H1 (cell line): ENCODE data around the gene GALNT13. TPM values are rescaled to one million over a fixed set of nuclear protein-coding genes. Genes with fewer than 3 reads are reported as not detected.

Experiments
- CTCF ChIA-PET: fragments of 300-600 bp; sonication (Branson Sonifier 250); formaldehyde crosslinking; loops from one replicate; lab custom pipeline; 2021; ENCODE audit not compliant: partially characterized antibody; lab: Charles Lee
- POLR2A ChIA-PET: fragments of 300-600 bp; sonication (Branson Sonifier 250); formaldehyde crosslinking; loops from one replicate; lab custom pipeline; 2021; ENCODE audit warnings: inconsistent platforms; ENCODE audit not compliant: partially characterized antibody; lab: Charles Lee
- DNase-seq, 2 experiments: peaks; one replicate each; pipeline versions ENCODE4 v3.0.0 to v3.0.0-alpha.2; 2010 to 2022; ENCODE audit warnings: low spot score in 2 of 2, low read depth in 1 of 2, mixed read lengths in 1 of 2
- FAIRE-seq: peaks from 2 replicates; lab custom pipeline; 2011; peaks lifted over from hg19 to GRCh38; lab: Jason Lieb, UNC
- H2AFZ ChIP-seq: 2 replicates; pipeline ENCODE4 v1.8.1; 2012; ENCODE audit warnings: low read length, inconsistent platforms
- H2AK5ac ChIP-seq: 2 replicates; pipeline ENCODE4 v1.6.1; 2013; ENCODE audit warnings: low read depth, low read length
- H2BK120ac ChIP-seq: replicated peaks from 2 replicates; pipeline ENCODE3; 2013; ENCODE audit warnings: low read depth, low read length, inconsistent platforms
- H2BK12ac ChIP-seq: 2 replicates; pipeline ENCODE4 v1.6.1; 2013; ENCODE audit warnings: low read depth, low read length
- H2BK15ac ChIP-seq: 2 replicates; pipeline ENCODE4 v1.6.1; 2013; ENCODE audit warnings: low read length
- H2BK20ac ChIP-seq: 2 replicates; pipeline ENCODE4 v1.6.1; 2013; ENCODE audit warnings: low read length
- H2BK5ac ChIP-seq: 2 replicates; pipeline ENCODE4 v1.6.1; 2013; ENCODE audit warnings: low read depth, low read length
- H3K14ac ChIP-seq: 2 replicates; pipeline ENCODE4 v1.6.1; 2013; ENCODE audit warnings: inconsistent platforms; ENCODE audit not compliant: insufficient read length
- H3K18ac ChIP-seq: 2 replicates; pipeline ENCODE4 v1.6.1; 2013; ENCODE audit warnings: low read length; ENCODE audit errors: extremely low read depth
- H3K23ac ChIP-seq: 2 replicates; pipeline ENCODE4 v1.6.1; 2013; ENCODE audit warnings: inconsistent platforms; ENCODE audit not compliant: insufficient read length
- H3K23me2 ChIP-seq: 2 replicates; pipeline ENCODE4 v1.6.1; 2013; ENCODE audit warnings: low read depth, low read length
- H3K27ac ChIP-seq: 2 replicates; pipeline ENCODE4 v1.6.1; 2011; ENCODE audit warnings: low read depth, low read length, inconsistent platforms
- H3K27me3 ChIP-seq, 4 experiments: replicated peaks in 1 of 4; 1 replicate in 1 of 4; 2 replicates in 3 of 4; pipeline versions ENCODE4 v1.6.1 to v1.8.1; 2011 to 2013; ENCODE audit warnings: low read length in 3 of 4, mild to moderate bottlenecking in 3 of 4, inconsistent platforms in 2 of 4, mixed read lengths in 2 of 4, moderate library complexity in 1 of 4; ENCODE audit not compliant: control insufficient read depth in 3 of 4, insufficient read depth in 3 of 4; ENCODE audit errors: extremely low read depth in 1 of 4
- H3K36me3 ChIP-seq, 4 experiments: 2 replicates each; pipeline versions ENCODE4 v1.6.1 to v1.8.1; 2011 to 2013; ENCODE audit warnings: mild to moderate bottlenecking in 4 of 4, low read length in 3 of 4, moderate library complexity in 2 of 4, control low read depth in 1 of 4, inconsistent platforms in 1 of 4; ENCODE audit not compliant: insufficient read depth in 4 of 4, control insufficient read depth in 2 of 4
- H3K4ac ChIP-seq: replicated peaks from 2 replicates; pipeline ENCODE3; 2013; ENCODE audit warnings: low read length, low read depth, mixed read lengths, inconsistent platforms; ENCODE audit not compliant: insufficient read length
- H3K4me1 ChIP-seq, 4 experiments: replicated peaks in 1 of 4; 1 replicate in 1 of 4; 2 replicates in 3 of 4; pipeline versions ENCODE4 v1.6.1 to v1.8.1; 2011 to 2013; ENCODE audit warnings: low read length in 3 of 4, inconsistent platforms in 2 of 4, mixed read lengths in 1 of 4; ENCODE audit not compliant: insufficient read depth in 4 of 4, control insufficient read depth in 3 of 4
- H3K4me2 ChIP-seq, 2 experiments: 2 replicates each; pipeline versions ENCODE4 v1.6.1 to v1.8.1; 2011 to 2013; ENCODE audit warnings: low read depth in 2 of 2, low read length in 2 of 2, control low read depth in 1 of 2, inconsistent platforms in 1 of 2, mild to moderate bottlenecking in 1 of 2; ENCODE audit not compliant: insufficient read depth in 1 of 2
- H3K4me3 ChIP-seq, 4 experiments: fragments of 200-600, 300-600 bp in 1 of 4; sonication (generic), shearing (Covaris generic), sonication (Bioruptor Twin) in 1 of 4; 2 replicates each; pipeline versions ENCODE4 v1.5.1 to v1.8.1; 2011 to 2016; ENCODE audit warnings: low read length in 4 of 4, low read depth in 3 of 4, control low read depth in 2 of 4, inconsistent platforms in 2 of 4, mild to moderate bottlenecking in 2 of 4, mixed read lengths in 1 of 4, moderate library complexity in 1 of 4; ENCODE audit not compliant: insufficient read depth in 2 of 4; ENCODE audit errors: extremely low read depth in 1 of 4
- H3K56ac ChIP-seq: replicated peaks from 2 replicates; pipeline ENCODE3; 2013; ENCODE audit warnings: low read depth, mild to moderate bottlenecking, mixed read lengths, low read length, inconsistent platforms; ENCODE audit not compliant: insufficient read length
- H3K79me1 ChIP-seq: 2 replicates; pipeline ENCODE4 v1.6.1; 2013; ENCODE audit warnings: low read depth, low read length, control low read depth
- H3K79me2 ChIP-seq, 2 experiments: 2 replicates each; pipeline versions ENCODE4 v1.6.1 to v1.8.1; 2012 to 2013; ENCODE audit warnings: low read length in 2 of 2, mild to moderate bottlenecking in 2 of 2, inconsistent platforms in 1 of 2; ENCODE audit not compliant: insufficient read depth in 2 of 2, control insufficient read depth in 1 of 2
- H3K9ac ChIP-seq, 4 experiments: replicated peaks in 1 of 4; 1 replicate in 1 of 4; 2 replicates in 3 of 4; pipeline versions ENCODE4 v1.6.1 to v1.8.1; 2011 to 2013; ENCODE audit warnings: low read depth in 3 of 4, low read length in 3 of 4, control low read depth in 2 of 4, mild to moderate bottlenecking in 2 of 4, moderate library complexity in 2 of 4, inconsistent platforms in 1 of 4; ENCODE audit errors: extremely low read depth in 1 of 4
- H3K9me3 ChIP-seq, 2 experiments: 2 replicates each; pipeline versions ENCODE4 v1.6.1 to v1.8.1; 2012 to 2013; ENCODE audit warnings: mild to moderate bottlenecking in 2 of 2, moderate library complexity in 2 of 2, control low read depth in 1 of 2, inconsistent platforms in 1 of 2, low read depth in 1 of 2, low read length in 1 of 2, mixed read lengths in 1 of 2; ENCODE audit not compliant: insufficient read depth in 2 of 2
- H4K20me1 ChIP-seq, 2 experiments: replicated peaks in 1 of 2; 2 replicates each; pipeline versions ENCODE3 to v1.8.1; 2011 to 2013; ENCODE audit warnings: inconsistent platforms in 2 of 2, low read length in 2 of 2, mild to moderate bottlenecking in 1 of 2; ENCODE audit not compliant: insufficient read depth in 2 of 2, control insufficient read depth in 1 of 2
- H4K5ac ChIP-seq: 2 replicates; pipeline ENCODE4 v1.6.1; 2013; ENCODE audit warnings: low read length, low read depth, mixed read lengths, inconsistent platforms; ENCODE audit not compliant: insufficient read length
- H4K8ac ChIP-seq: 2 replicates; pipeline ENCODE4 v1.8.0; 2013; ENCODE audit warnings: mild to moderate bottlenecking, moderate library complexity, low read length, inconsistent platforms; ENCODE audit not compliant: insufficient read depth; ENCODE audit errors: extremely low read depth
- H4K91ac ChIP-seq: replicated peaks from 2 replicates; pipeline ENCODE3; 2013; ENCODE audit warnings: low read length, mixed read lengths, inconsistent platforms; ENCODE audit not compliant: insufficient read length
- ASH2L ChIP-seq: fragments of 200-600, 300-600 bp; sonication (generic); IDR thresholded peaks from one replicate; pipeline ENCODE4 v1.7.1; 2017; ENCODE audit warnings: low read length
- CREB1 ChIP-seq: IDR thresholded peaks from 2 replicates; pipeline ENCODE4 v1.6.1; 2012; ENCODE audit warnings: inconsistent platforms
- CTBP2 ChIP-seq: IDR thresholded peaks from 2 replicates; pipeline ENCODE4 v1.7.0; 2011; ENCODE audit warnings: borderline replicate concordance, mild to moderate bottlenecking, moderate library complexity, mixed read lengths, low read length; ENCODE audit not compliant: insufficient read depth, insufficient read length
- GTF2F1 ChIP-seq: IDR thresholded peaks from 2 replicates; pipeline ENCODE4 v1.6.1; 2012; ENCODE audit warnings: low read depth, low read length, improper control_type of control experiment, borderline replicate concordance
- JUND ChIP-seq: IDR thresholded peaks from 2 replicates; pipeline ENCODE4 v1.6.1; 2011; ENCODE audit warnings: mild to moderate bottlenecking, improper control_type of control experiment, low read length
- SRF ChIP-seq: IDR thresholded peaks from 2 replicates; pipeline ENCODE4 v1.6.1; 2011; ENCODE audit warnings: mild to moderate bottlenecking, low read depth, low read length, moderate library complexity
- WGBS, 2 experiments: shearing (Covaris generic) in 1 of 2; methylation state at CpG; one replicate each; pipeline versions ENCODE4 v1.1.6 to v1.1.7; 2013 to 2015; ENCODE audit warnings: low lambda C conversion rate in 2 of 2, mixed read lengths in 2 of 2, inconsistent platforms in 1 of 2, low coverage in 1 of 2, missing lambda C conversion rate in 1 of 2; ENCODE audit not compliant: insufficient replicate concordance in 2 of 2, insufficient coverage in 1 of 2, insufficient read length in 1 of 2; ENCODE audit errors: extremely low coverage in 1 of 2, missing lambda C conversion rate in 1 of 2; 5-methylcytosine and 5-hydroxymethylcytosine counted together
- polyA plus RNA-seq, 7 experiments: library from polyadenylated mRNA; depleted of rRNA in 3 of 7; stranded (reverse) in 5 of 7; unstranded in 2 of 7; fragments of >200 nt in 5 of 7; fragments of 200-250 nt in 2 of 7; gene quantifications; 1 replicate in 5 of 7; 2 replicates in 1 of 7; 4 replicates in 1 of 7; pipeline versions ENCODE4 v1.2.1 to v1.2.3, GENCODE V29; 2011 to 2013; ENCODE audit warnings: missing spikeins in 2 of 7, mixed read lengths in 2 of 7
- total RNA-seq: library from RNA; stranded (reverse); fragmentation: NEBNext Ultra II Directional; extraction: Animal tissue kit (Norgen Biotek cat#: 25700); gene quantifications from 2 replicates; pipeline ENCODE4 v1.2.1, GENCODE V29; 2021

GALNT13 gene
- total and polyA plus RNA-seq, 2 of the 8 experiments (the other 6 are each of a cell fraction or from before 2014, with no cell fraction given) = 3.2 to 9.6 TPM

DNA sequence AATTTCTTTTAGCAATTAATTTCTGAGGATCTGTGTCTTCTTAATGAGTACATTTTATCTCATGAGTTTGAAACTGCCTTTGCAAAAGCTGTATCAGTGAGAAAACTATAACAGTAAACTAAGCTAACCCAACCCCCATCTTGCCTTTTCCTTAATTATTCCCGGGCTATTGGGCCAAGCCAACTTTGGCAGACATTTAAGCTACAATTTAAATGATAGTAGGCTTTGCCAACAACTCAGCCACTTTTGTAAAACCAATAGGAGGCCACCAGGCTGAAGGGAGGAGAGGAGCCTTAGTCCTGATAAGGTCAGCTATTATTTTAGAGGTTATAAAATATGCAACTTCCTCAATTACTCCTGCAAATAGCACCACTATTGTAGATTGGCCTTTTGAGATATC lies 608.8 kb downstream of the GALNT13 start:
- CTCF ChIA-PET = interaction anchor here (0.6 to 1.0 kb wide), 3 partner anchors 17 to 143 kb away, joined by 3 to 6 read pairs (median 4); no protein-coding TSS in a partner anchor

More for the DNA sequence above, 608.8 kb downstream of the GALNT13 start:
- TF ChIP-seq CREB1 (no peak), GTF2F1 (no peak), JUND (no peak), CTBP2 (no peak), SRF (no peak), ASH2L (no peak)
- Histone ChIP-seq H2AFZ (no peak overlapping the region), H4K20me1 (no peaks in the 10 kb centered on the region), H3K56ac (no peak overlapping the region), H3K14ac (no peak overlapping the region), H3K27ac (no peak overlapping the region), H3K4me3 (no peak overlapping the region), H2BK20ac (no peak overlapping the region), H3K27me3 (no peaks in the 10 kb centered on the region), H3K4ac (no peak overlapping the region), H2BK5ac (no peak overlapping the region), H3K9me3 (no peaks in the 10 kb centered on the region), H3K79me2 (no peaks in the 10 kb centered on the region), H2BK120ac (no peak overlapping the region), H2BK15ac (no peak overlapping the region), H4K91ac (no peak overlapping the region), H3K79me1 (no peaks in the 10 kb centered on the region), H3K23ac (no peak overlapping the region), H3K18ac (no peak overlapping the region), H3K4me1 (peaks cover 0 to 5% (median 2%) of the 10 kb centered on the region in 4 experiments; a peak in 2 of 7 replicates), H2BK12ac (no peak overlapping the region), H4K5ac (no peak overlapping the region), H3K23me2 (no peaks in the 10 kb centered on the region), H4K8ac (no peak overlapping the region), H3K9ac (no peak overlapping the region), H2AK5ac (no peak overlapping the region), H3K4me2 (no peak overlapping the region), H3K36me3 (no peaks in the 10 kb centered on the region)
- 93% methylated on average over 1 of the region's 1 CpG; no CpG with 5 or more reads in 1 of the 2 experiments for WGBS, 2 experiments
- DNase-seq = no peak
- POLR2A ChIA-PET = no interaction called here
- FAIRE-seq = no peak
